Embryonic facial prominence (tissue), 1 donor: ENCODE results near the gene PPP1R7.

Source experiments
- DNase-seq: peaks from one replicate; pipeline ENCODE4 v3.0.0-alpha.2; 2016; ENCODE audit errors: extremely low spot score

Gene PPP1R7

GRCh38 chr2:241121008-241121407, 29.3 kb upstream of the PPP1R7 start:
- no peak for DNase-seq

- DNase-seq: no peak
Observed at GRCh38 chr2:241122376-241123002, 27.8 kb upstream of the PPP1R7 start.

- DNase-seq: no peak
Observed at GRCh38 chr2:241123816-241124536, 26.3 kb upstream of the PPP1R7 start.

- DNase-seq: no peak
Observed at GRCh38 chr2:241125626-241126025, 24.6 kb upstream of the PPP1R7 start.

DNA sequence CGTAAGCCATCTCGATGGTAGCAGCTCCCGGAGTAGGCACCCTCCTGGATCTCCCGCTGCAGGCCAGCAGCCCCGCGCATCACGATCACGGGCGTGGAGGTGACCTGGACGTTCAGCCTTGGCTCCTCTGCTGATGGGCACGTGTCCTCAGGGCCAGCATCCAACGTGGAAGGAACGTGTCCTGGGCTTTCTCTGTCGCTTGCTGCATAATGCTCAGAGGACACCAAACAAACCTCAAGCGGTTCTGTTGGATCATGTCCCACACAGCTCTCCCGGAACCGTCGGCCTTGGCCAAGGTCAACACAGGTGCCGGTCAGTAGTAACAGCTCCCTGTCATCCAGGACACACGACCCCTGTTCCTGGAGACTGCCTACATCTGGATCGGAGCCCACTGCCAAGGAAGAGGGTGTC, 24.1 kb upstream of the PPP1R7 start:
- no peak for DNase-seq

DNA sequence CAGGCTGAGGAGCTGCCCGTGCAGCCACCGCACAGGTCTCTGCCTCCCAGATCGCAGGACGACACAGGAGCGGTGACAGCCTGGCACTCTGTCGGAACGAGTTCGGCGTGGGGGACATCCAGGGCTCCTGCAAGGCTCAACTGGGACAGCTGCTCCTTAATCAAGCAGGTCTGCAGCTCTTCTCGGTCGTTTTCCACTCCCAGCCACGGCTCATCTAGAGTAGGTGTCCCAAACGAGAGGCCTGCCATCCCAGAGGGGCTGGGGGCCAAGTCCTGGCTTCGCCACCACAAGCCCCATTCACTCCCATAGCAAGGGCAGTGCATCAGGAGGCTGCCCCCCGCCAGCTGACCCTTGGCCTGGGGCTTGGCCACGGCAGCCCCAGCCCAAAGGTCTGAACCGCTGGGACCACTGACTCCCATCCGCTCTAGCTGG, 23.5 kb upstream of the PPP1R7 start:
- no peak for DNase-seq

GRCh38 chr2:241128266-241128665, 22.0 kb upstream of the PPP1R7 start:
- DNase-seq: no peak

DNA sequence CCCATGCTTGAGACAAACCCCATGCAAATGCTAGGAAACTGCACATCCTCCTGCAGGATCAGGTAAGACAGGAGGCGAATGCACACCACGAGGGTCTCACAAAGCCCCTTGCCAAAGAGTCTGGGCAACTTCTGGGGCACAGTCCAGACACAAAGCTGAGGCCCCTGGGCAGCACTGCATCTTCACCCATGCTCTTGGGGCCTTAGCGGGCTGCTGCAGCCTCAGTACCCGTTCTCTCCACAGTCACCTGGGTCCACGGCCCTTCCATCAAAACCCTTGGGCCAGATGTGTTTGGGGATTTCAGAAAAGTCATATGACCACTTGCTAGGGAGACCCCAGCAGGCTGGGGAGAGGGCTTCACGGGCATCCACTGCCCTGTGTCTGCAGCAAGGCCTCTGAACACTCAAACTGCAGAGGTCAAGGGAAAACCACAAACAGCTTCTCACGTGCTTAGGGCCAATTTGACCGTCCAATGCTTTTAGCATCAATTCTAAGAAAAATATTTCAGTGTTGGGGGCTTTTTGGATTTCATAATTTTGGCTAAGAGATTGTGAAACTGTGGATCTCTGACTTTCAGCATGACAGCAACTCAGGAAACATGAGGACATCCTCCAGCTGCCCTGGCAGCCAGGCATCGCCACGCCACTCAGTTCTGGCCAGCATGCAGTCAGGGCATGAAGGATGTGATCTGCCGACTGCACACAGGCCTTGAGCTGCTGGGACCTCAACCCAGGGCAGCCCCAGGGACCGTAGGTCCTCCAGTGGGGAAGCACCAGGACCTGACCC, 21.0 kb upstream of the PPP1R7 start:
- no peak for DNase-seq

- no peak for DNase-seq
Observed at GRCh38 chr2:241130316-241130715, 20.0 kb upstream of the PPP1R7 start.

DNA sequence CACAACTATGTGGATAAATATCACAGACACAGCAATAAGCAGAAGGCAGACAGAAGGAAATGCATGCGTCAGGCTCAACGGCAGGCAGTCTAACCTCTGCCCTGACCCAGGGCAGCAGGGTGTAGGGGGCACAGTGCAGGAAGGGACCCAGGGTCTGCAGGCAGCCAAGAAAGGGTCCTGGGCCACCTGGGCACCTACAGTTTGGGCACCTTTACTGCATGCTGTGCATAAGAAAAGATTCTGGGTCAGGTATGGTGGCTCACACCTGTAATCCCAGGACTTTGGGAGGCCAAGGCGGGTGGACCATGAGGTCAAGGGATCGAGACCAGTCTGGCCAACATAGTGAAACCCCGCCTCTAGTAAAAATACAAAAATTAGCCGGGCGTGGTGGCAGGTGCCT, 18.7 kb upstream of the PPP1R7 start:
- DNase-seq: no peak

GRCh38 chr2:241132538-241133435, 17.5 kb upstream of the PPP1R7 start:
- no peak for DNase-seq

DNA sequence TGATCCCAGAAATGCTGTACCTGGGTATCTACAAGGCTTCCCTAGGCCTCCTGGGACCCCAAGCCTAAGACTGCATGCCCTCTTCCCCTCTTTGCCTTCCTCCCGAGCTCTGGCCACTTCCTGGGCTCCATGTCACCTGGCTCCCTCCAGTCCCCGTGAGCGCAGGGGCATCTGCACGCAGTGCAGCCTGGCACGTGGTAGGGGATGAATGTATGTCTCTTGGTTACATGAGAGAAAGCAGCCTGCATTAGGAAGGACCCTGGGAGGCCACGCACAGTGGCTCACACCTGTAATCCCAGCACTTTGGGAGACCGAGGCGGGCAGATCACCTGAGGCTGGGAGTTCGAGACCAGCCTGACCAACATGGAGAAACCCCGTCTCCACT, 16.8 kb upstream of the PPP1R7 start:
- DNase-seq: no peak

DNA sequence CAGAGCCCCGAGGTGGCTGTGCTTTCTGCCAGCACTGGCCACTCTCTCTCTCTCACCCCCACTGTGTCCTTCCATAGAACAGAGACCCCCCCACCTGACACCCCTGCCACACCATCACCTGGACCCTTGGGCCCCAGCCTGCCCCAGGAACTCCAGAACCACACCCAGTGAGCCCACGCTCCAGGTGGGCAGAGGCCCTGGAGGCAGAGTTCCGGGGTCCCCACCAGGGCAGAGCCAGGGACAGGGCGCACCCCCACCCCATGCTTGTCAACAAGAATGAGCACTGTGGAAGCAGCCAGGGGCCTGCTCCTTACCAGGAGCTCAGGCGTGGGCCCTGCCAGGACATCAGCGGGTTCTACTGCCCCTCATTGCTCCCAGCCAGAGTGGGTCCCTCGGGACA, 15.6 kb upstream of the PPP1R7 start:
- DNase-seq: no peak

DNA sequence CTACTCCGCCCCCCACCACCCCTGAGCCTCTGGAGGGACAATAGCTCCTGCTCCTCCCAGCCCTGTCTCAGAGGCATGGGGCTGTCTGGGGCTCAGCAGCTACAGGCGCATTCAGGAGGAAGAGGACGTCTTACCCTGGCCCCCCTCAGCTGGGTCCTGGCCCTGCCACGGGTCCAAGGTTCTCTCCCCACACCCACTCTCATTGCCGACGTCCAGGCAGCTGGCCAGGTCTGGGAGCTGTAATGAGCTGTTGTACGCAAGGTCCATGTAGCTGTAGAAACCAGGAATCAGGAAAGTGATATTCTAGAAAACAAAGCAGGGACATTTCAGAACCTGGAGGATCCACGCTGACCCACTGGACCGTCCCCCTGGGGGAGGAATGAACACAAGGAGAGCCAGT, 14.5 kb upstream of the PPP1R7 start:
- DNase-seq: no peak

DNA sequence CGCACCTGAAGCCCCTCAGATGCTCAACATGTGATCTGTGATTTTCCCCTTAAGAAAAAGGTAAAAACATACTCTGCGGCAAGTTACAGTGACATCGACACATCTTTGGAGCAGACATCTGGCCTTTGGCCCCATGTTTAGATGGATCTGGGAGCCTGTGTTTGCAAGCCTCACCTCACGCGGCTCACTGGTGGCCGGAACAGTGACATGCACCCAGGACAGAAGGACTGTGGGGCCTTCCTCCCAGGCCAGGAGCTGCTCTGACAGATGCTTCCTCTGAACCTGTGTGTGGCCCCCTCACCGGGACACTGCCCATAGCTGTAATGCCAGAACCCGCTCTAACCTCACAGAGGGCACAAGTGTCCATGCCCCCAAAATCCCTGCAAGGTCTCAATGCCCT, 14.1 kb upstream of the PPP1R7 start:
- no peak for DNase-seq

DNA sequence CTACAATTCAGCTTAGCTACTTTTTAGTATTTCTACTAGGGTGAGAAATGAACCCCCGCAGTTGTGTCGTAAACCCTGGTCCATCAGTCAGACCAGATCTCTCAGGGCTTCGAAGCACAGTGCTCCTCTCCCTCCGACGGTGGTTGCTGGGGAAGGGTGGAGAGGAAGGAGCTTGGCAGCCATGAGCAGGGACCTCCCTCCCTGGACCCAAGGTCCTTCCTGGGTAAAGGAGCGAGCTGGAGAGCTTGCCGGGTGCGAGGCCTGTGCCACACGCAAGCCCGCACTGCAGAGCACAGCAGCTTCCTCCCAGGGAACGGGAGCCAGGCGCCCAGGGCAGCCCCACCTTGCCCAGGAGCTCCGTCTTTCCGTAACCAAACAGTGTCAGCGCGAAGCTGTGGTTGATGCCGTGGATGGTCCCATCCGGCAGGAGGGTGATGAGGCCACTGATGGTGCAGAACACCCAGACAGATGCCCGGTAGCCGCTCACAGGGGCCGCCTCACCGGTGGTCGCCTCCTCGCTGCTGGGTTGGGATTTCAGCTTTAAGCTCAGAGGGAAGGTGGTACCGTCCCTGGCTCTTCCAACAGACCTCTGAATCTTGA, 13.5 kb upstream of the PPP1R7 start:
- DNase-seq: no peak

DNA sequence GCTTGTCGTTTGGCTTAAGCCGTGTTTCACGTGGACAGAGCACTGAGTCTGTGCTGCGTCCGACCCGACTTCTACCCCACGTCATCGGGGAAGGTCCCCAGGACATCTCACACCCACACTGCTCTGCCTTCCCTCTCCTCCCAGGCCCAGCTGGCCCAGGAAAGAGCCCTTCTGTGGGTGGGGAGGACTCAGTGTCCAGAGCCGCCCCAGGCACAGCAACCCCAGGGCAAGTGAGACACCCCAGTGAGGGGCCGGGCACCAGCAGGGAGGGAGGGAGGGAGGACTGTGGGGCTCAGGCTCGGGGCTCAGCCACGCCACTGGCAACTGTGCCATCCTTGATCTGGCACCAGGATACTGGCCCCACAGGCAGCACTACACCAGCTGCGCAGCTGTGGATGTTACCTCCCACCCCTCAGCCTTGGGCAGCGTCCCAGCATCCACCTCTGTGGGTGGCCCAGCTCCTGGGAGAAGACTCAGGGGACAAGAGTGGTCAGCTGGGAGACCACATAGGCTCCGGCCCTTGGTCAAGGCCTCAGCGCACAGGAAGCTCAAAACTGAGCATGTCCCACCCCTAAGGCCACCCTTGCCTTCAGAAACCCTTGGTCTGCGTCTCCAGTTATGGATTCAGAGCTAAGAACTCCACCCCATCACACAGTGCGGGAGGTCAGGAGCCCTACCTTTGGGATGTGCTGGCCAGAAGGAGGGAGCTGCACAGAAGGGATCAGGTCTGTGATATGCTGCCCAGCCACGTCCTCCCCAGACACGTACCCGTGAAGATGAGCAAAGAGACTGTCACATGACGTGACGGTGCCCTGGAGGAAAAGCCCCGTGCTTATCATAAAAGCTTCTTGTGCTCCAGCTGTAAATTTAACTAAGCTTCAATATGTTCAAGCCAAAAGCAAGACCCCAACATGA, 12.7 kb upstream of the PPP1R7 start:
- no peak for DNase-seq

DNA sequence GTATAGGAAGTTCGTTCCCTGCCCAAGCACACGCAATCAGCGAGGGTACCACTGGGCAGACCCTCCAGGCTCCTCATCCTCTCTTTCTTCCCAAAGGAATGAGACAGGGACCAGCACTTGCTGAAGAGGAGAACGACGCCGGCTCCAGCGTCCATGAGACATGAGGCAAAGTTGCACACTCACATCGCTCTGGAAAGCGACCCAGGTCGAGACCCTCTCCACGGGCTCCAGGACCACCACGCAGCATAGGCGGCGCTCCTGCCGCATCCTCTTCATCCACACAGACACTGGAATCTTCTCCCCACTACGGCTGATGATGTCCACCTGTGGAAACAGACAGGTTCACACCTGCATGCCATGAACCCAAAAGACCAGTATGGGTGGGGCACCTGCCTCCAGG, 11.8 kb upstream of the PPP1R7 start:
- no peak for DNase-seq

DNA sequence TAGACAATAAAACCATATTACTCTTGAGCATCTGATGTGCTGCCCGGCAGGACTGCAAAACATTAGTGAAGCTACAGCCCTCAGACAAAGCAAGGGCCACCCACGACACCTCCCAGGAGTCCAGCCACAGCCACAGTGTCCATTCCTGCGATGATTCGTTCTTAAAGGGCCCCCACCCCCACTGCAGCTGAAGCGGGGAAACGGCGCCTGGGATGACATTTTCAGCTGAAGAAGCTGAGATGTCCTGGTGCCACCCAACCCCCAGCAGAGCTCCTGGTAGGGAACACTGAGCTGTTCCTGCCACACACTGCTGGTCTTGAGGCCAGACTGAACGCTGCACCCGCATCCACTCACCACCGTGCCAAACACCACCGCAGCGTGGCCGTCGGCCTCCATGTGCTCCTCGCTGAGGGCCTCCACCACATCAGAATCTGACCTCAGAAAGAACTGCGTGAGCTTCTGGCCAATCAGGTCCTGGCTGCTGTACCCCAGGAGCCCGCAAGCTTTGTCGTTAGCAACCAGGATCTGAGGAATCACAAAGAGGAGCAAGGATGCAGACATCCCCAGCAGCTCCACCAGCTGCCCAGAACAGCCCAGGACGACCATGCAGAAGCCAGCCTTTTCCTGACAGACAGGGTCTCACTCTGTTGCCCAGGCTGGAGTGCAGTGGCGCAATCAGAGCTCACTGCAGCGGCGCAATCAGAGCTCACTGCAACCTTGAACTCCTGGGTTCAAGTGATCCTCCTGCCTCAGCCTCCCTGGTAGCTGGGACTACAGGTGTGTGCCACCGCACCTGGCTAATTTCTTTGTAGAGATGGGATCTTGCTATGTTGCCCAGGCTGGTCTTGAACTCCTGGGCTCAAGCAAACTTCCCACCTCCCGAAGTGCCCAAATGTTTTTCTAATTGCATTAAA, 10.5 kb upstream of the PPP1R7 start:
- DNase-seq: no peak
